GM10248 (cell line): ENCODE measurements around the gene SPTB.

Source experiments
- CTCF ChIA-PET: fragments of 300-600 bp; sonication (Branson Sonifier 250); formaldehyde crosslinking; extraction: SDS; loops from one replicate; lab custom pipeline; 2021; ENCODE audit warnings: antibody characterized with exemption; lab: Yijun Ruan, JAX
- POLR2A ChIA-PET: fragments of 350-650 bp; sonication (Branson Sonifier 250); formaldehyde crosslinking; extraction: SDS; loops from one replicate; lab custom pipeline; 2020; ENCODE audit warnings: antibody characterized with exemption; lab: Yijun Ruan, JAX
- DNase-seq: peaks from one replicate; pipeline ENCODE4 v3.0.0; 2012; ENCODE audit errors: extremely low spot score
- TF ChIP-seq, protein P1 (sequence below): IDR thresholded peaks from 2 replicates; pipeline ENCODE4 v1.5.1; 2012; ENCODE audit warnings: mild to moderate bottlenecking, low read depth; ENCODE audit errors: extremely low read depth, missing control alignments, control extremely low read depth

SPTB gene

GRCh38 chr14:64796369-64796768 lies 83.3 kb downstream of the SPTB start:
- POLR2A ChIA-PET: no interaction called here
- CTCF ChIA-PET: interaction anchor here (1.0 to 2.5 kb wide), 2 partner anchors 19 to 27 kb away, joined by 3 to 9 read pairs; no protein-coding TSS in a partner anchor
- no peak for DNase-seq
- TF ChIP-seq, protein P1, sequence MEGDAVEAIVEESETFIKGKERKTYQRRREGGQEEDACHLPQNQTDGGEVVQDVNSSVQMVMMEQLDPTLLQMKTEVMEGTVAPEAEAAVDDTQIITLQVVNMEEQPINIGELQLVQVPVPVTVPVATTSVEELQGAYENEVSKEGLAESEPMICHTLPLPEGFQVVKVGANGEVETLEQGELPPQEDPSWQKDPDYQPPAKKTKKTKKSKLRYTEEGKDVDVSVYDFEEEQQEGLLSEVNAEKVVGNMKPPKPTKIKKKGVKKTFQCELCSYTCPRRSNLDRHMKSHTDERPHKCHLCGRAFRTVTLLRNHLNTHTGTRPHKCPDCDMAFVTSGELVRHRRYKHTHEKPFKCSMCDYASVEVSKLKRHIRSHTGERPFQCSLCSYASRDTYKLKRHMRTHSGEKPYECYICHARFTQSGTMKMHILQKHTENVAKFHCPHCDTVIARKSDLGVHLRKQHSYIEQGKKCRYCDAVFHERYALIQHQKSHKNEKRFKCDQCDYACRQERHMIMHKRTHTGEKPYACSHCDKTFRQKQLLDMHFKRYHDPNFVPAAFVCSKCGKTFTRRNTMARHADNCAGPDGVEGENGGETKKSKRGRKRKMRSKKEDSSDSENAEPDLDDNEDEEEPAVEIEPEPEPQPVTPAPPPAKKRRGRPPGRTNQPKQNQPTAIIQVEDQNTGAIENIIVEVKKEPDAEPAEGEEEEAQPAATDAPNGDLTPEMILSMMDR: no peak

GRCh38 chr14:64795921-64796320 lies 83.8 kb downstream of the SPTB start:
- DNase-seq: no peak
- POLR2A ChIA-PET: no interaction called here
- CTCF ChIA-PET: interaction anchor here (0.8 to 2.5 kb wide), 3 partner anchors 15 to 28 kb away, joined by 3 to 9 read pairs (median 3); no protein-coding TSS in a partner anchor
- TF ChIP-seq, protein P1: no peak

DNA sequence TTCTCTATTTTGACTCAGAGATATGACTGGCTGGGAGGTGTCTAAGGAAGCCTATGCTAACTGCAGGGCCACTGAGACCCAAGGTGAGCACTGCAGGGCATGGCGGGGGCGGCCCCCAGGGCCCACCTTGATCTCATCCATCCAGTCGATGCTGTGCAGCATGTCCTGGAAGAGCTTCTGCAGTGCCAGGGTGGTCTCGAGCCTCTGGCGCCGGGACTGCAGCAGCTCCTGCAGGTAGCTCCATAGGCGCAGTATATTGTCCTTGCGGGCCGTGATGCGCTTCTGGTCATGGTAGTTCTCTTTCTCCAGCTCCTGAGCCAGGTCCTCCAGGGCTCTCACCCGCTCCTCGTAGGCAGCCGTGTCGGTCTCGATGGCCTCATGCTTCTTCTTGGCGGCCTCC lies 84.5 kb downstream of the SPTB start:
- POLR2A ChIA-PET: no interaction called here
- CTCF ChIA-PET: interaction anchor here (0.8 to 2.5 kb wide), 3 partner anchors 14 to 30 kb away, joined by 3 to 9 read pairs (median 4); no protein-coding TSS in a partner anchor
- DNase-seq: no peak
- TF ChIP-seq, protein P1: no peak

GRCh38 chr14:64792871-64793560 lies 86.7 kb downstream of the SPTB start:
- CTCF ChIA-PET: interaction anchor here (0.7 kb wide), 1 partner anchor 11 kb away, joined by 3 read pairs; no protein-coding TSS in a partner anchor
- DNase-seq: no peak
- POLR2A ChIA-PET: no interaction called here
- TF ChIP-seq, protein P1: no peak

DNA sequence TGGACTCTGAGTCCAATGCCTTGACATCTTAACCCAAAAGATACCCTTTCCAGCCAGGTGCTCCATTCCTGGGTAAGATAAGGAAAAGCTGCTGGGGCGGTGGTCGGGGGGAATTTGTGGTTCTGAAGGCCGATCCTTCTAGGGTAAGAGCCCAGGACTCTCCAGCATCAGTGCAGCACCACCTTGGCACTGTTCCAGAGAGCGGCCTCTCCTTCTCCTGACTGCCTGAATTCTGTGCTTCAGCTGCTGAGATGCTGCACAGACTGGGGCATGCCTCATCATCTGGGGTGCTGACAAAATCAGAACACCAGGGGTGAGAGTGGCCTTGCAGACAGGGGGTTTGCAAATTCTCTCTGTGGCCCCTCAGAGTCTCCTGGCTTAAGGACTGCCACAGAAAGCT lies 87.5 kb downstream of the SPTB start:
- no peak for DNase-seq
- CTCF ChIA-PET: interaction anchor here (1.0 kb wide), 1 partner anchor 8 kb away, joined by 3 read pairs; no protein-coding TSS in a partner anchor
- TF ChIP-seq, protein P1: no peak
- POLR2A ChIA-PET: no interaction called here

- DNase-seq: no peak
- POLR2A ChIA-PET: no interaction called here
- CTCF ChIA-PET: interaction anchor here (1.2 to 1.4 kb wide), 2 partner anchors 10 to 29 kb away, joined by 3 to 4 read pairs; no protein-coding TSS in a partner anchor
- TF ChIP-seq, protein P1: no peak
Measured at GRCh38 chr14:64790478-64790877, 89.2 kb downstream of the SPTB start.
